Cardiac fibroblast (primary cell): ENCODE data around the gene MMP28.
A peak's percentile ranks its signal among the peaks of the same experiment; 100 is the strongest.

Experiments
- DNase-seq, 2 donors: peaks; one replicate each; pipeline versions ENCODE4 v3.0.0 to v3.0.0-alpha.2; 2010; ENCODE audit warnings: low read depth in 2 of 2
- H3K4me3 ChIP-seq, 2 donors: replicated peaks in 1 of 2; 1 replicate in 1 of 2; 2 replicates in 1 of 2; pipeline ENCODE4 v1.5.1; 2011; ENCODE audit warnings: low read depth in 2 of 2, low read length in 2 of 2, mild to moderate bottlenecking in 2 of 2, moderate library complexity in 1 of 2
- TF ChIP-seq, protein P1 (sequence below): IDR thresholded peaks from one replicate; pipeline ENCODE4 v1.5.1; 2011; ENCODE audit warnings: low read depth, mild to moderate bottlenecking, low read length, inconsistent platforms

MMP28 gene, protein sequence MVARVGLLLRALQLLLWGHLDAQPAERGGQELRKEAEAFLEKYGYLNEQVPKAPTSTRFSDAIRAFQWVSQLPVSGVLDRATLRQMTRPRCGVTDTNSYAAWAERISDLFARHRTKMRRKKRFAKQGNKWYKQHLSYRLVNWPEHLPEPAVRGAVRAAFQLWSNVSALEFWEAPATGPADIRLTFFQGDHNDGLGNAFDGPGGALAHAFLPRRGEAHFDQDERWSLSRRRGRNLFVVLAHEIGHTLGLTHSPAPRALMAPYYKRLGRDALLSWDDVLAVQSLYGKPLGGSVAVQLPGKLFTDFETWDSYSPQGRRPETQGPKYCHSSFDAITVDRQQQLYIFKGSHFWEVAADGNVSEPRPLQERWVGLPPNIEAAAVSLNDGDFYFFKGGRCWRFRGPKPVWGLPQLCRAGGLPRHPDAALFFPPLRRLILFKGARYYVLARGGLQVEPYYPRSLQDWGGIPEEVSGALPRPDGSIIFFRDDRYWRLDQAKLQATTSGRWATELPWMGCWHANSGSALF

DNA sequence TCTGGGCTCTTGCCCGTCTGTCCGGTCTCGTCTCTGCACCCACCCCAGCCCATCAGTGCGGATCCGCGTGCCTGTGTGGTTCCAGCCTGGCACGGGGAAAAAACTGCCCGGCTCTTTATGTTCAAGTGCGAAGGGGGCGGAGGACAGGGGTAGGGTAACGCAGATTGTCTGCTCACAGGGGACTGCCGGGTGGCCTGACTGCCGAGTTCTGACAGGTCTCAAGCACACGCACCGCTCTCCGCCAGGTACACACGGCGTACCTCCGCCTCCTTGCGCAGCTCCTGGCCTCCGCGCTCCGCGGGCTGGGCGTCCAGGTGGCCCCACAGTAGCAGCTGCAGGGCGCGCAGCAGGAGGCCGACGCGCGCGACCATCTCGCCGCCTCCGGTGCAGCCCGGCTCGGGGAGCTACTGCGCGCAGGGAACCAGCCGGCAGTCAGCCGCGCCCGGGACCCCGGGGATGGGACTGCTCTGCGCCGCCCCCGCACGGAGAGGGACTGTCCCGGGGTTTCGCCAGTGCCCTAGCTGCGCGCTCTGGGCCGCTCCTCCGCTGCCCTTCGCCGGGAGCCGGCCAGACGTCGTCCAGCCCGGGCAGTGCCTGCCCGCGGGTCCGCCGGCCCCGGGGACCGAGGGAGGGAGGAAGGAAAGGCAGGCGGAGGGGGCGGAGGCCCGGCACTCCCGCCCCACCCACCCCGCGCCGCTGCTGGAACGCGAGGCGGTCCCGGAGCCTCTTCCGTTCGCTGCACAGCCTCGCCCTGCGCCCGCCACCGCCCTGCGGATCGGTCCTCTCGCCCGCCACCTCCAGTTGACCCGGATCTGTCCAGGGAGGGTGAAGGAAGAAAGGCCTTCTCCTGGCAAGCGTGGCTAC lies at the start of gene MMP28:
Gene MMP28, minus strand, starts transcription at position 635 of the 864 bp plus-strand sequence. Its CDS starts 264 bp downstream, at position 371.
- peak in 1 of 2 donors; percentile 13 for DNase-seq
- peak within 1 kb of the TSS; percentile 38 to 43 for H3K4me3 ChIP-seq
- TF ChIP-seq, protein P1, sequence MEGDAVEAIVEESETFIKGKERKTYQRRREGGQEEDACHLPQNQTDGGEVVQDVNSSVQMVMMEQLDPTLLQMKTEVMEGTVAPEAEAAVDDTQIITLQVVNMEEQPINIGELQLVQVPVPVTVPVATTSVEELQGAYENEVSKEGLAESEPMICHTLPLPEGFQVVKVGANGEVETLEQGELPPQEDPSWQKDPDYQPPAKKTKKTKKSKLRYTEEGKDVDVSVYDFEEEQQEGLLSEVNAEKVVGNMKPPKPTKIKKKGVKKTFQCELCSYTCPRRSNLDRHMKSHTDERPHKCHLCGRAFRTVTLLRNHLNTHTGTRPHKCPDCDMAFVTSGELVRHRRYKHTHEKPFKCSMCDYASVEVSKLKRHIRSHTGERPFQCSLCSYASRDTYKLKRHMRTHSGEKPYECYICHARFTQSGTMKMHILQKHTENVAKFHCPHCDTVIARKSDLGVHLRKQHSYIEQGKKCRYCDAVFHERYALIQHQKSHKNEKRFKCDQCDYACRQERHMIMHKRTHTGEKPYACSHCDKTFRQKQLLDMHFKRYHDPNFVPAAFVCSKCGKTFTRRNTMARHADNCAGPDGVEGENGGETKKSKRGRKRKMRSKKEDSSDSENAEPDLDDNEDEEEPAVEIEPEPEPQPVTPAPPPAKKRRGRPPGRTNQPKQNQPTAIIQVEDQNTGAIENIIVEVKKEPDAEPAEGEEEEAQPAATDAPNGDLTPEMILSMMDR = no peak

DNA sequence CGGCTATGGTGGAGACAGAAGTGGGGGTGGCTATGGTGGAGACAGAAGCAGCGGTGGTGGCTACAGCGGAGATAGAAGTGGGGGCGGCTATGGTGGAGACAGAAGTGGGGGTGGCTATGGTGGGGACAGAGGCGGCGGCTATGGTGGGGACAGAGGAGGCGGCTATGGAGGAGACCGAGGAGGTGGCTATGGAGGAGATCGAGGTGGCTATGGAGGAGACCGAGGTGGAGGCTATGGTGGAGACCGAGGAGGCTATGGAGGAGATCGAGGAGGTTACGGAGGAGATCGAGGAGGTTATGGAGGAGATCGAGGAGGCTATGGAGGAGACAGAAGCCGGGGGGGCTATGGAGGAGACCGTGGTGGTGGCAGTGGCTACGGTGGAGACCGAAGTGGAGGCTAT lies 49.1 kb upstream of the MMP28 start:
- TF ChIP-seq, protein P1 = no peak
- no peak overlapping the region for H3K4me3 ChIP-seq
- DNase-seq = no peak

DNA sequence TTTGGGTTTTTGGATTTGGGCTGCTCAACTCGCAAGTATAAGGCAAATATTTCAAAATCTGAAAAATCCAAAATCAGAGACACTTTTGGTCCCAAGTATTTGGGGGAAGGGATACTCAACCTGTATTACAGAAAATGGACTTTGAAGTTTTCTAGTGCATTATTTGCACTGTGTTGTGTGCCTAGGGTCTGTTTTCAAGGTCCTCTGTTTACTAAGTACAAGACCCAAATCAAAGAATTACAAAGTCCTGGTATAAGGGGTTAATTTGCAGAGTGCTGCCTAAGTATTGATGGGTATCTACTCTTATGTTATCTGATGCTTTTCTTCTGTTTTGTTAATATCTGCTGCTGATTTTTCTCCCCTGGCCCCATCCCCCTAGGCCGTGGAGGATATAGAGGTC lies 48.3 kb upstream of the MMP28 start:
- TF ChIP-seq, protein P1 = no peak
- no peak for DNase-seq
- H3K4me3 ChIP-seq = no peak overlapping the region

DNA sequence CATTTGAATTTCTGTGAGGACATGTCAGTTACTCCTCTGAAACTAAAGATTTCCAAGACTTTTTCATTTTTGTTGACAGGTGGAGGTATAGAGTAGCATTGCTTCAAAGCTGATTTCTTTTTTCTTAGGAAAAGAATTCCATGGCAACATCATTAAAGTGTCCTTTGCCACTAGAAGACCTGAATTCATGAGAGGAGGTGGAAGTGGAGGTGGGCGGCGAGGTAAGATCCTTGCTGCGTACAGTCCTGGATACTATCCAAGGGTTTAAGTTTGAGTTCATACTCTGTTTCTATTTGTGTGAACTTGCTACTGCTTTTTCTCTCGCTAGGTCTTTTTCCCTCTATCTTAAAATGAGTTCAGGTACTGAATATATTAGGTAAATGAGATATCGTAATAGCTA lies 46.8 kb upstream of the MMP28 start:
- DNase-seq = no peak
- TF ChIP-seq, protein P1 = no peak
- no peak overlapping the region for H3K4me3 ChIP-seq

DNA sequence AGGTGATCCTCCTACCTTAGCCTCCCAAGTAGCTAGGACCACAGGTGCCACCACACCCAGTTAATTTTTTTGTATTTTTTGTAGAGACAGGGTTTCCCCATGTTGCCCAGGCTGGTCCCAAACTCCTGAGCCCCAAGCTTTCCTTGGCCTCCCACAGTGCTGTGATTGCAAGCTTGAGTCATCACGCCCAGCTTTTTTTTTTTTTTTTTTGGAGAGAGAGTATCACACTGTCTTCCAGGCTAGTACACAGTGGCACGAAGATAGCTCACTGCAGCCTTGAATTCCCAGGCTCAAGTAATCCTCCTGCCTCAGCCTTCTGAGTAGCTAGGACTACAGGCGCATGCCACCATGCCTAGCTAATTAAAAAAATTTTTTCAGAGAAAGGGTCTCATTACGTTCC lies 46.1 kb upstream of the MMP28 start:
- peak; percentile 35 to 60 for DNase-seq
- TF ChIP-seq, protein P1 = no peak
- no peak overlapping the region for H3K4me3 ChIP-seq

DNA sequence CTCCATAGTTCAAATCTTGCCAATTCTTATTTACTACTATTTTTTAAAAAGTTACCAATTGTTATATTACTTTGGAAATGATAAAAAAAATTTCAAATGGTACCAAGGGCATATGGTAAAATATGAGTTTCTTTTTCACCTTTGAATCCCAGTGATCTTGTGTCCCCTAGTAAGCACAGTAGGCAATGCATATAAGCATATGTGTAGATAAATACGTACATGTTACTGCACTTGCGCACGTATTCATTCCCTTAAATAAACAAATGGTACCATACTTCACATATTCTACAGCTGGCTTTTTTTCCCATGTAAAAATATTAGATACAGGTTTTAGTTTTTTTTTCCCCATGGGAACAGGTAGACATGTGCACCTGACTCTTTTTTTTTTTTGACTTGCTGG lies 45.7 kb upstream of the MMP28 start:
- no peak overlapping the region for H3K4me3 ChIP-seq
- DNase-seq = no peak
- TF ChIP-seq, protein P1 = no peak
